Measurements from ENCODE around the gene NR6A1.

DNA sequence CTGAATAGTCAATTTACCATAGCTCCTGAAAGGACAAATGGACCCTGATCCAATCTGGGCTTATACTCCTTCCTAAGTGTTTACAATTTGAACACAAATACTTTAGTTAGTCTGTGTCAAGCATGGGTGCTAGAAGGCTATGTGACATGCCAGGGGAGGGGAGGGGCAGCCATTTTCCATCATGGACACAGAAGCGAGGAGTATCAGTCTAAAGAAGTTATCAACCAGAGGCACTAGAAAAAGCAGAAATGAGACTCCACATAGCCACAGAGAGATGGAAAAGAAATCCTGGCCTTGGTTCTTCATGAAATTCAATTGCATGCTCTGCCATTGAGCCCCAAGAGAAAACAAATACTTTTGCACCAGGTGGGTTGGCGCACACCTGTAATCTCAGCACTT lies 61.8 kb downstream of the NR6A1 start:
- TF ChIP-seq KLF1 (tag by site-specific recombination; IDR thresholded peaks at IDR 0.05) (no peak), ZBTB7A (tag by site-specific recombination; IDR thresholded peaks at IDR 0.05; ENCODE audit: low read depth) (no peak), ZNF558 (tag by site-specific recombination; IDR thresholded peaks at IDR 0.05) (no peak), ZNF350 (tag by site-specific recombination; IDR thresholded peaks at IDR 0.05) (no peak), PBX3 (CRISPR knock-in tag; IDR thresholded peaks at IDR 0.05) (no peak), ZNF560 (tag by site-specific recombination; IDR thresholded peaks at IDR 0.05; ENCODE audit: borderline replicate concordance) (no peak), ZBTB1 (tag by site-specific recombination; IDR thresholded peaks at IDR 0.05) (no peak)
- TF ChIP-seq, protein P1, sequence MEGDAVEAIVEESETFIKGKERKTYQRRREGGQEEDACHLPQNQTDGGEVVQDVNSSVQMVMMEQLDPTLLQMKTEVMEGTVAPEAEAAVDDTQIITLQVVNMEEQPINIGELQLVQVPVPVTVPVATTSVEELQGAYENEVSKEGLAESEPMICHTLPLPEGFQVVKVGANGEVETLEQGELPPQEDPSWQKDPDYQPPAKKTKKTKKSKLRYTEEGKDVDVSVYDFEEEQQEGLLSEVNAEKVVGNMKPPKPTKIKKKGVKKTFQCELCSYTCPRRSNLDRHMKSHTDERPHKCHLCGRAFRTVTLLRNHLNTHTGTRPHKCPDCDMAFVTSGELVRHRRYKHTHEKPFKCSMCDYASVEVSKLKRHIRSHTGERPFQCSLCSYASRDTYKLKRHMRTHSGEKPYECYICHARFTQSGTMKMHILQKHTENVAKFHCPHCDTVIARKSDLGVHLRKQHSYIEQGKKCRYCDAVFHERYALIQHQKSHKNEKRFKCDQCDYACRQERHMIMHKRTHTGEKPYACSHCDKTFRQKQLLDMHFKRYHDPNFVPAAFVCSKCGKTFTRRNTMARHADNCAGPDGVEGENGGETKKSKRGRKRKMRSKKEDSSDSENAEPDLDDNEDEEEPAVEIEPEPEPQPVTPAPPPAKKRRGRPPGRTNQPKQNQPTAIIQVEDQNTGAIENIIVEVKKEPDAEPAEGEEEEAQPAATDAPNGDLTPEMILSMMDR (tag by site-specific recombination; IDR thresholded peaks at IDR 0.05) = no peak

All from HEK293 (cell line).